ENCODE results near the gene MTMR3. TPM values are rescaled to one million over a fixed set of nuclear protein-coding genes. Genes with fewer than 3 reads are reported as not detected.

MTMR3 gene
- total RNA-seq, 1 donor from 2014 or later, result 41.0 TPM

DNA sequence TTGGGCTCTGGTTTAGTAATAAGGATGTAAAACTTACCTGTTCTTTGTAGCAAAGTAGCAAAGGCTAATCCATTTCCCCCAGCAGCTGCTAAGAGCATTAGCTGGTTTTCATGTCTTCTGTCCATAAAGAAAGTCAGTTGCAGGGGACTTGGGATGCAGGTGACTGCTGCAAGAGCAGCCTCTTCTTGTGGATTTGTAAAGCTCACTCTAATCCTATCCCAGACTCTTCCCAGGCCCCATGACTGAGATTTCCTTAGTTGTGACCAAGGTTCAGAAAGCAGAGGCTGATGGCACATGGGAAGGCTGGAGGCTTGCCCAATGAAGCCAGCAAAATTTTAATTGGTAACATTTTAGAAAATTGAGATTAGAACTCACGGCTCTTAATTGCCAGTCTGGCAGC, 102.9 kb downstream of the MTMR3 start:
- no peaks in the 10 kb centered on the region for H3K27me3 Mint-ChIP-seq (ENCODE audit: low read depth, unreplicated experiment)
- DNase-seq (ENCODE audit: low read depth) (no peak), FAIRE-seq (no peak)
- H3K27me3 ChIP-seq (ENCODE audit: insufficient read depth, low read length), result no peaks in the 10 kb centered on the region
- H4K20me1 ChIP-seq (ENCODE audit: insufficient read depth, low read length), result peaks cover 19% of the 10 kb centered on the region
- H3K9me3 ChIP-seq (ENCODE audit: insufficient read depth, low read depth, low read length), result no peaks in the 10 kb centered on the region
- no peak overlapping the region for H3K4me3 Mint-ChIP-seq (ENCODE audit: unreplicated experiment)
- H3K4me3 ChIP-seq (ENCODE audit: insufficient read depth, low read depth, low read length), result no peak overlapping the region
- TF ChIP-seq EZH2 (IDR thresholded peaks at IDR 0.05; ENCODE audit: insufficient read depth, low read length), result no peak
- TF ChIP-seq, protein P1, sequence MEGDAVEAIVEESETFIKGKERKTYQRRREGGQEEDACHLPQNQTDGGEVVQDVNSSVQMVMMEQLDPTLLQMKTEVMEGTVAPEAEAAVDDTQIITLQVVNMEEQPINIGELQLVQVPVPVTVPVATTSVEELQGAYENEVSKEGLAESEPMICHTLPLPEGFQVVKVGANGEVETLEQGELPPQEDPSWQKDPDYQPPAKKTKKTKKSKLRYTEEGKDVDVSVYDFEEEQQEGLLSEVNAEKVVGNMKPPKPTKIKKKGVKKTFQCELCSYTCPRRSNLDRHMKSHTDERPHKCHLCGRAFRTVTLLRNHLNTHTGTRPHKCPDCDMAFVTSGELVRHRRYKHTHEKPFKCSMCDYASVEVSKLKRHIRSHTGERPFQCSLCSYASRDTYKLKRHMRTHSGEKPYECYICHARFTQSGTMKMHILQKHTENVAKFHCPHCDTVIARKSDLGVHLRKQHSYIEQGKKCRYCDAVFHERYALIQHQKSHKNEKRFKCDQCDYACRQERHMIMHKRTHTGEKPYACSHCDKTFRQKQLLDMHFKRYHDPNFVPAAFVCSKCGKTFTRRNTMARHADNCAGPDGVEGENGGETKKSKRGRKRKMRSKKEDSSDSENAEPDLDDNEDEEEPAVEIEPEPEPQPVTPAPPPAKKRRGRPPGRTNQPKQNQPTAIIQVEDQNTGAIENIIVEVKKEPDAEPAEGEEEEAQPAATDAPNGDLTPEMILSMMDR (IDR thresholded peaks at IDR 0.05; ENCODE audit: insufficient read depth, low read depth, low read length), result no peak
- no peaks in the 10 kb centered on the region for H3K9me3 Mint-ChIP-seq (ENCODE audit: unreplicated experiment)
- peaks cover 19% of the 10 kb centered on the region for H3K4me1 Mint-ChIP-seq (ENCODE audit: low read depth, unreplicated experiment)
- no peak overlapping the region for H3K9ac ChIP-seq (ENCODE audit: low read length)
- no peak overlapping the region for H3K27ac ChIP-seq (ENCODE audit: low read depth, low read length)
- no peak overlapping the region for H2AFZ ChIP-seq (ENCODE audit: low read depth, low read length)
- H3K4me2 ChIP-seq (ENCODE audit: low read length), result no peak overlapping the region
- no peaks in the 10 kb centered on the region for H3K79me2 ChIP-seq (ENCODE audit: insufficient read depth, low read length)
- H3K4me1 ChIP-seq (ENCODE audit: insufficient read depth, low read length), result no peaks in the 10 kb centered on the region
- H3K36me3 Mint-ChIP-seq (ENCODE audit: low read depth, unreplicated experiment), result peaks cover 9% of the 10 kb centered on the region
- peaks cover 5% of the 10 kb centered on the region for H3K36me3 ChIP-seq (ENCODE audit: insufficient read depth, low read length)
- H3K27ac Mint-ChIP-seq (ENCODE audit: unreplicated experiment), result peak overlapping the region; percentile 53

- H3K4me1 ChIP-seq (ENCODE audit: insufficient read depth, low read length), result peaks cover under 1% of the 10 kb centered on the region
- Mint-ChIP-seq H3K27me3 (ENCODE audit: low read depth, unreplicated experiment) (no peaks in the 10 kb centered on the region), H3K9me3 (ENCODE audit: unreplicated experiment) (no peaks in the 10 kb centered on the region), H3K27ac (ENCODE audit: unreplicated experiment) (peak overlapping the region; percentile 86), H3K4me3 (ENCODE audit: unreplicated experiment) (peak overlapping the region; percentile 54), H3K4me1 (ENCODE audit: low read depth, unreplicated experiment) (peaks cover 19% of the 10 kb centered on the region), H3K36me3 (ENCODE audit: low read depth, unreplicated experiment) (peaks cover 8% of the 10 kb centered on the region)
- FAIRE-seq (no peak), DNase-seq (ENCODE audit: low read depth) (no peak)
- TF ChIP-seq, protein P1 (IDR thresholded peaks at IDR 0.05; ENCODE audit: insufficient read depth, low read depth, low read length), result no peak
- TF ChIP-seq EZH2 (IDR thresholded peaks at IDR 0.05; ENCODE audit: insufficient read depth, low read length), result no peak
- no peaks in the 10 kb centered on the region for H3K27me3 ChIP-seq (ENCODE audit: insufficient read depth, low read length)
- H3K27ac ChIP-seq (ENCODE audit: low read depth, low read length), result no peak overlapping the region
- no peak overlapping the region for H3K4me3 ChIP-seq (ENCODE audit: insufficient read depth, low read depth, low read length)
- no peaks in the 10 kb centered on the region for H3K9me3 ChIP-seq (ENCODE audit: insufficient read depth, low read depth, low read length)
- peaks cover 7% of the 10 kb centered on the region for H3K36me3 ChIP-seq (ENCODE audit: insufficient read depth, low read length)
- peaks cover 19% of the 10 kb centered on the region for H4K20me1 ChIP-seq (ENCODE audit: insufficient read depth, low read length)
- H3K9ac ChIP-seq (ENCODE audit: low read length), result no peak overlapping the region
- H3K79me2 ChIP-seq (ENCODE audit: insufficient read depth, low read length), result no peaks in the 10 kb centered on the region
- no peak overlapping the region for H3K4me2 ChIP-seq (ENCODE audit: low read length)
- no peak overlapping the region for H2AFZ ChIP-seq (ENCODE audit: low read depth, low read length)
Measured at GRCh38 chr22:29987137-29987536, 104.2 kb downstream of the MTMR3 start.

GRCh38 chr22:29988719-29989118, 105.7 kb downstream of the MTMR3 start:
- Histone ChIP-seq H4K20me1 (ENCODE audit: insufficient read depth, low read length) (peaks cover 19% of the 10 kb centered on the region), H3K9me3 (ENCODE audit: insufficient read depth, low read depth, low read length) (no peaks in the 10 kb centered on the region), H3K4me1 (ENCODE audit: insufficient read depth, low read length) (peaks cover 15% of the 10 kb centered on the region), H3K27me3 (ENCODE audit: insufficient read depth, low read length) (no peaks in the 10 kb centered on the region), H3K4me3 (ENCODE audit: insufficient read depth, low read depth, low read length) (no peak overlapping the region), H3K4me2 (ENCODE audit: low read length) (no peak overlapping the region), H3K36me3 (ENCODE audit: insufficient read depth, low read length) (peaks cover 5% of the 10 kb centered on the region), H2AFZ (ENCODE audit: low read depth, low read length) (no peak overlapping the region), H3K9ac (ENCODE audit: low read length) (no peak overlapping the region), H3K27ac (ENCODE audit: low read depth, low read length) (no peak overlapping the region), H3K79me2 (ENCODE audit: insufficient read depth, low read length) (no peaks in the 10 kb centered on the region)
- Mint-ChIP-seq H3K36me3 (ENCODE audit: low read depth, unreplicated experiment) (peaks cover 11% of the 10 kb centered on the region), H3K4me1 (ENCODE audit: low read depth, unreplicated experiment) (peaks cover 33% of the 10 kb centered on the region), H3K9me3 (ENCODE audit: unreplicated experiment) (no peaks in the 10 kb centered on the region), H3K27me3 (ENCODE audit: low read depth, unreplicated experiment) (no peaks in the 10 kb centered on the region), H3K27ac (ENCODE audit: unreplicated experiment) (no peak overlapping the region), H3K4me3 (ENCODE audit: unreplicated experiment) (no peak overlapping the region)
- no peak for DNase-seq (ENCODE audit: low read depth)
- TF ChIP-seq EZH2 (IDR thresholded peaks at IDR 0.05; ENCODE audit: insufficient read depth, low read length), result no peak
- TF ChIP-seq, protein P1 (IDR thresholded peaks at IDR 0.05; ENCODE audit: insufficient read depth, low read depth, low read length), result no peak
- FAIRE-seq, result no peak
